Measurements from ENCODE around the gene C1orf122.
A peak's percentile ranks its signal among the peaks of the same experiment; 100 is the strongest.

GRCh38 chr1:37811027-37811655, 3.6 kb downstream of the C1orf122 start:
- peak; percentile 96 for TF ChIP-seq CTCF (conservative IDR thresholded peaks at IDR 0.05)
- TF ChIP-seq ZFX (IDR thresholded peaks at IDR 0.05) = no peak
